Gastroesophageal sphincter (tissue), 4 donors: ENCODE data around the gene DCST1. TPM values are rescaled to one million over a fixed set of nuclear protein-coding genes. Genes with fewer than 3 reads are reported as not detected.
A peak's percentile ranks its signal among the peaks of the same experiment; 100 is the strongest.

Source experiments
- ATAC-seq: fragments of 150-250 bp; one replicate; pipeline ENCODE4 v1.9.1; 2016; ENCODE audit warnings: mild to moderate bottlenecking, moderate library complexity
- H3K27ac ChIP-seq, 4 donors: fragments of 200-600 bp; sonication (generic) in 3 of 4; 1 replicate in 3 of 4; 2 replicates in 1 of 4; pipeline ENCODE4 v1.5.1; 2016 to 2019
- H3K27me3 ChIP-seq: fragments of 200-600 bp; sonication (generic); one replicate; pipeline ENCODE4 v1.5.1; 2019
- H3K36me3 ChIP-seq, 2 donors: fragments of 200-600 bp; sonication (generic); one replicate each; pipeline ENCODE4 v1.5.1; 2019; ENCODE audit warnings: control low read depth in 1 of 2
- H3K4me1 ChIP-seq, 3 donors: fragments of 200-600 bp; sonication (generic); 1 replicate in 2 of 3; 2 replicates in 1 of 3; pipeline ENCODE4 v1.5.1; 2016 to 2019; ENCODE audit warnings: control low read depth in 2 of 3
- H3K4me3 ChIP-seq, 2 donors: fragments of 200-600 bp; sonication (generic); one replicate each; pipeline ENCODE4 v1.5.1; 2019; ENCODE audit warnings: mild to moderate bottlenecking in 1 of 2, moderate library complexity in 1 of 2
- H3K9me3 ChIP-seq, 3 donors: fragments of 200-600 bp; sonication (generic); one replicate each; pipeline ENCODE4 v1.5.1; 2017 to 2019; ENCODE audit warnings: control low read depth in 2 of 3
- EP300 ChIP-seq: sonication (generic); formaldehyde crosslinking; IDR thresholded peaks from one replicate; pipeline ENCODE4 v1.6.1; 2017; ENCODE audit warnings: antibody characterized with exemption, mild to moderate bottlenecking
- POLR2A ChIP-seq, 2 donors: fragments of 450-650 bp; IDR thresholded peaks; one replicate each; pipeline ENCODE4 v1.6.1; 2017; ENCODE audit warnings: antibody characterized with exemption in 2 of 2, mild to moderate bottlenecking in 2 of 2, moderate library complexity in 1 of 2
- POLR2AphosphoS5 ChIP-seq: sonication (generic); formaldehyde crosslinking; IDR thresholded peaks from one replicate; pipeline ENCODE4 v1.6.1; 2017; ENCODE audit warnings: antibody characterized with exemption
- WGBS, 2 donors: methylation state at CpG; one replicate each; pipeline ENCODE4 v1.1.5; 2018; ENCODE audit warnings: low coverage in 1 of 2; 5-methylcytosine and 5-hydroxymethylcytosine counted together
- total RNA-seq, 4 donors: library from RNA; depleted of rRNA; stranded (reverse); fragments of >200 nt; gene quantifications; one replicate each; pipeline ENCODE4 v1.1.0, GENCODE V29; 2016
- TF ChIP-seq, protein P1 (sequence below), 4 experiments: fragments of 200-600 bp in 2 of 4; fragments of 450-650 bp in 2 of 4; sonication (generic) in 1 of 4; IDR thresholded peaks; one replicate each; pipeline ENCODE4 v1.5.1; 2017 to 2019; ENCODE audit warnings: antibody characterized with exemption in 4 of 4, mild to moderate bottlenecking in 2 of 4, moderate library complexity in 2 of 4

Gene DCST1
- total RNA-seq, 4 donors from 2014 or later, result not detected

DNA sequence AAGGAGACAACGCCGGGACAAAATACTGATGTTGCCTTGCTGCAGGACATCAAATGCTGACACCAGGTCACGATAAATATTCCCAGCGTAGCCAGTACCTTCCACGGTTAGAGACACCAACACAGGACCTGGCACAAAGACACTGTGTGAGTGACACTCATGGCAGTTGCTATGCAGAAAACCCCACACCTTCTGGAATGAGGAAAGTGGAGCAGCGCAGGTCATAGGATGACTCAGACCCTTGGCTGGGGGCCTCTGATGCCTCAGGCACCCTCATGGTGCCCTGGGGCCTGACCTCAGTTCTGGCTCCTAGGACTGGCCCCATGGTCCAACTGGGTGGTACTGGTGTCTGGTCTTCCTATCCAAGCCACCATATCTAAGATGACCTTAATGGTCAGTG is 7.0 kb upstream of the DCST1 start:
- no peak for ATAC-seq

DNA sequence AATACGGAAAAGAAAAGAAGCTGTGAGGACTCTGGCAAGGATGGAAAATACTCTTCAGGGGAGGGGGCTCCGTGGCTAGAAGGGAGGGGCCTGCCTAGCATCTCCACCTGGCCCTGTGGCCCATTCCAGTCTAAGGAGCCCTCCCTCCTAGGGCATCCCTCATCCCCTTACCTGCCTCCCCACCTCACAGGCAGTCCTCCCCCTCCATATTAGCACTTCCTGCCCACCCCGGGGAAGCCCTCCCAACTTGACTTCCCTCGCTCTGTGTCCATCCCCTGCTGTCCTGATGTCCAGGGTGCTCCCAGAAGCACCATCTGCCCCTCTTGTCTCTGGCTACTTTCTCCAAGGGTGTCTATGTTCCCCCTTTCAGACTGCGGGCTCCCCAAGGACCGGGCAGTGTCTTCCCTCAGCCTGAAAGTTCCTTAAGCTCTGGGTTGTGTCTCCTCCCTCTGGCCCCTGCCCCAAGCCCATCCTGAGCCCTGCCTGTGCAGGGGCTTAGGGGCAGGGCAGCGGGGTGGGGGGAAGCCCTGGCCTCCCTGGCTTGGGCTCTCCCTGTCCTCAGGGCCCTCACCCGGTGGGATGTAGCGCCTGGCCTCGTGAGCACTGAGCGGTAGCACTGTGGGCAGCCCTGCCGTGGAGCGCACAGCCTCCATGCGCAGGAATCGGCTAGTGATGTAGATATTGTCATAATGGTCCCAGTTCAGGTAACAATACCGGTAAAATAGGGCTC is 3.9 kb upstream of the DCST1 start:
- H3K27ac ChIP-seq, result no peak overlapping the region
- no peaks in the 10 kb centered on the region for H3K36me3 ChIP-seq
- no peaks in the 10 kb centered on the region for H3K27me3 ChIP-seq
- ATAC-seq, result peak; percentile 20
- 71 to 80% methylated on average over 3 to 6 of the region's 16 CpGs for WGBS, 2 donors
- H3K9me3 ChIP-seq, result no peaks in the 10 kb centered on the region
- no peak overlapping the region for H3K4me3 ChIP-seq
- TF ChIP-seq POLR2A (IDR thresholded peaks at IDR 0.05), result no peak
- no peak for TF ChIP-seq EP300
- TF ChIP-seq POLR2AphosphoS5, result no peak
- TF ChIP-seq, protein P1, sequence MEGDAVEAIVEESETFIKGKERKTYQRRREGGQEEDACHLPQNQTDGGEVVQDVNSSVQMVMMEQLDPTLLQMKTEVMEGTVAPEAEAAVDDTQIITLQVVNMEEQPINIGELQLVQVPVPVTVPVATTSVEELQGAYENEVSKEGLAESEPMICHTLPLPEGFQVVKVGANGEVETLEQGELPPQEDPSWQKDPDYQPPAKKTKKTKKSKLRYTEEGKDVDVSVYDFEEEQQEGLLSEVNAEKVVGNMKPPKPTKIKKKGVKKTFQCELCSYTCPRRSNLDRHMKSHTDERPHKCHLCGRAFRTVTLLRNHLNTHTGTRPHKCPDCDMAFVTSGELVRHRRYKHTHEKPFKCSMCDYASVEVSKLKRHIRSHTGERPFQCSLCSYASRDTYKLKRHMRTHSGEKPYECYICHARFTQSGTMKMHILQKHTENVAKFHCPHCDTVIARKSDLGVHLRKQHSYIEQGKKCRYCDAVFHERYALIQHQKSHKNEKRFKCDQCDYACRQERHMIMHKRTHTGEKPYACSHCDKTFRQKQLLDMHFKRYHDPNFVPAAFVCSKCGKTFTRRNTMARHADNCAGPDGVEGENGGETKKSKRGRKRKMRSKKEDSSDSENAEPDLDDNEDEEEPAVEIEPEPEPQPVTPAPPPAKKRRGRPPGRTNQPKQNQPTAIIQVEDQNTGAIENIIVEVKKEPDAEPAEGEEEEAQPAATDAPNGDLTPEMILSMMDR (IDR thresholded peaks at IDR 0.05), result no peak
- no peaks in the 10 kb centered on the region for H3K4me1 ChIP-seq

More for the DNA sequence above, 7.0 kb upstream of the DCST1 start:
- Histone ChIP-seq H3K9me3 (no peaks in the 10 kb centered on the region), H3K4me3 (no peak overlapping the region), H3K4me1 (no peaks in the 10 kb centered on the region), H3K27ac (no peak overlapping the region), H3K27me3 (no peaks in the 10 kb centered on the region), H3K36me3 (no peaks in the 10 kb centered on the region)
- 100% methylated on average over 1 of the region's 6 CpGs; no CpG with 5 or more reads in 1 of the 2 donors for WGBS, 2 donors
- TF ChIP-seq POLR2A (IDR thresholded peaks at IDR 0.05) (no peak), EP300 (no peak), POLR2AphosphoS5 (no peak)
- TF ChIP-seq, protein P1 (IDR thresholded peaks at IDR 0.05), result no peak

DNA sequence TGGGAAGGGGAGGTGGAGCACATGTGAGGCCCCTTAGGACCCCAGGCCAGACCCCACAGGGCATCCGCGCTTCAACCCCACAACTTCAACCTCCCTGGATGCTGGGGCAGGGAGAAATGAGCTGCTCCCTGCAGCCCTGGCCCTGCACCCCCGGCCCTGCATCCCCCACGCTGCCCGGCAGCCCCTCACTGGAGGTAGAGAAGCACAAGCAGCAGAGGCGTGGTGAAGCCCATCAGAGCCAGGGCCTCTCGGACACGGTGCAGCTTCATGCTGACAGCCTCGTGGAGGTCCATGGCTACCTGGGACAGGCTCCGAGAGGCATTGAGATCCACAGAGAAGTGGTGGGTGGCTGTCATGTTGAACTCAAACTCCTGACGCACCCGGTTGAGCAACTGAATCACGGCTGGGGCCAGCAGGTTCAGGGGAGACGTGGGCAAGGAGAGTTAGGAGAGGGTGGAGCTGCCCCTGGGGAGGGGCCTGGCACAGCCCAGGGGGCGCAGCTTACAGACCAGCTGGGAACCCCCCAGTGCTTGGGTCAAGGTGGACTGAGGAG is 3.3 kb upstream of the DCST1 start:
- no peak for TF ChIP-seq POLR2A (IDR thresholded peaks at IDR 0.05)
- TF ChIP-seq, protein P1 (IDR thresholded peaks at IDR 0.05), result no peak
- TF ChIP-seq POLR2AphosphoS5, result no peak
- TF ChIP-seq EP300, result no peak
- ATAC-seq, result peak; percentile 26
- H3K27me3 ChIP-seq, result no peaks in the 10 kb centered on the region
- no peaks in the 10 kb centered on the region for H3K4me1 ChIP-seq
- H3K27ac ChIP-seq, result no peak overlapping the region
- no peaks in the 10 kb centered on the region for H3K36me3 ChIP-seq
- H3K9me3 ChIP-seq, result no peaks in the 10 kb centered on the region
- WGBS, 2 donors, result no CpG with 5 or more reads among the region's 15 CpGs
- H3K4me3 ChIP-seq, result no peak overlapping the region

DNA sequence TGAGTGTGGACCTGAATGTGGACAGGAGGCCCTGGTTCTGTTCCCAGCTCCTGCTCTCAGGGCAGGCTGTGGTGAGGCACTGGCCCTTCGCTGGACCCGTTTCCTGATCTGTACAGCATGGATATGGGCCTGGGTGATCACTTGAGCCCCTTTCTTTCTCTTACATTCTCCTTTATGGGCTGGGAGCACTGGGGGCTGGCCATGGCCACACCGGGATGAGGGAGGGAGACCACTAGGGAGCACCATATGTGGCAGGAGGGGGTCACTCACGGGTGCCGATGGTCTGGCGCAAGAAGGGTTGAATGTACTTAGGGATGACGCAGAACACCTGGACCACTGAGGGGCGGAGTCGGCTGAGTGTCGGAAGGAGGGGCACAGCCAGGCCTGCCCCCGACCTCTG is 2.7 kb upstream of the DCST1 start:
- Histone ChIP-seq H3K36me3 (no peaks in the 10 kb centered on the region), H3K4me1 (no peaks in the 10 kb centered on the region), H3K27me3 (no peaks in the 10 kb centered on the region), H3K9me3 (no peaks in the 10 kb centered on the region), H3K4me3 (no peak overlapping the region), H3K27ac (no peak overlapping the region)
- TF ChIP-seq POLR2AphosphoS5, result no peak
- TF ChIP-seq EP300, result no peak
- TF ChIP-seq, protein P1 (IDR thresholded peaks at IDR 0.05), result no peak
- no peak for TF ChIP-seq POLR2A (IDR thresholded peaks at IDR 0.05)
- WGBS, 2 donors, result 68 to 83% methylated on average over 2 to 8 of the region's 11 CpGs
- ATAC-seq, result no peak

DNA sequence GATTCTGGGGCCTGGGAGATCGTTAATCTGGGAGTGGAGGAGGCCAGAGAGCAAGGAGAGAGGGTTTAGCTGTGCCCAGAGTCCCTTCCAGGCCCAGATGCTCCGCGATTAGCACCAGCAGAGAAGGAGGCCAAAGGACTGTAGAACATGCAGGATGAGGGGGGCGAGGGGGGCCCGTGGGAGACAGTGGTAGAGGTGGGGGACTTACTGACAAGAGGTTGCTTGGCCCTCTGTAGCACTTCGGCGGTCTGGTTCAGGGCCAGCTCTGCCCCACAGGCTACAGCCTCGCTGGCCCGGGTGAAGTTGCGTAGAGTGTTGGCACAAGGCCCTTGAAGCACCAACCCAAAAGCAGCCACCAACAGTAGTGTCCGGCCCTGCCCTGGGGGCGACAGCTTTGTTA is 738 bp upstream of the DCST1 start:
- 83 to 94% methylated on average over 3 to 4 of the region's 12 CpGs for WGBS, 2 donors
- no peak for ATAC-seq
- H3K4me1 ChIP-seq, result no peaks in the 10 kb centered on the region
- H3K9me3 ChIP-seq, result no peaks in the 10 kb centered on the region
- H3K27ac ChIP-seq, result no peak overlapping the region
- TF ChIP-seq POLR2A (IDR thresholded peaks at IDR 0.05) (no peak), EP300 (no peak), POLR2AphosphoS5 (no peak)
- TF ChIP-seq, protein P1 (IDR thresholded peaks at IDR 0.05), result no peak
- H3K4me3 ChIP-seq, result no peak overlapping the region
- H3K27me3 ChIP-seq, result no peaks in the 10 kb centered on the region
- H3K36me3 ChIP-seq, result no peaks in the 10 kb centered on the region
